H1 (cell line): ENCODE results near the gene ADH1B. TPM values are rescaled to one million over a fixed set of nuclear protein-coding genes. Genes with fewer than 3 reads are reported as not detected.

Source experiments
- CHD1 ChIP-seq: IDR thresholded peaks from 2 replicates; pipeline ENCODE4 v1.6.1; 2012; ENCODE audit warnings: low read depth, low read length, improper control_type of control experiment
- CHD7 ChIP-seq: fragments of 300-600 bp; sonication (generic); IDR thresholded peaks from 2 replicates; pipeline ENCODE4 v1.7.1; 2012; ENCODE audit warnings: low read length, moderate library complexity, mild to moderate bottlenecking, inconsistent platforms; ENCODE audit not compliant: insufficient replicate concordance
- CTCF ChIP-seq, 3 experiments: IDR thresholded peaks; 1 replicate in 2 of 3; 2 replicates in 1 of 3; pipeline versions ENCODE4 v1.5.1 to v1.6.1; 2011; ENCODE audit warnings: low read length in 3 of 3, mild to moderate bottlenecking in 3 of 3, inconsistent platforms in 2 of 3, low read depth in 1 of 3, moderate library complexity in 1 of 3; ENCODE audit not compliant: insufficient read depth in 1 of 3; ENCODE audit errors: control extremely low read depth in 1 of 3
- EZH2 ChIP-seq: fragments of 200-600 bp; sonication (generic); IDR thresholded peaks from 2 replicates; pipeline ENCODE4 v1.7.1; 2012; ENCODE audit warnings: low read depth, mild to moderate bottlenecking, moderate library complexity, low read length, inconsistent platforms; ENCODE audit not compliant: severe bottlenecking
- SIN3A ChIP-seq, 2 experiments: IDR thresholded peaks in 1 of 2; conservative IDR thresholded peaks in 1 of 2; 2 replicates each; pipeline ENCODE4 v1.6.1; 2011 to 2012; ENCODE audit warnings: low read length in 2 of 2, improper control_type of control experiment in 1 of 2, low read depth in 1 of 2, mild to moderate bottlenecking in 1 of 2
- SIRT6 ChIP-seq: IDR thresholded peaks from one replicate; pipeline ENCODE4 v1.7.1; 2012; ENCODE audit warnings: low read length, inconsistent platforms
- USF2 ChIP-seq: IDR thresholded peaks from 2 replicates; pipeline ENCODE4 v1.6.1; 2011; ENCODE audit warnings: low read length, improper control_type of control experiment
- YY1 ChIP-seq: IDR thresholded peaks from 2 replicates; pipeline ENCODE4 v1.6.1; 2011; ENCODE audit warnings: low read depth, mild to moderate bottlenecking, low read length
- polyA plus RNA-seq, 7 experiments: library from polyadenylated mRNA; depleted of rRNA in 3 of 7; stranded (reverse) in 5 of 7; unstranded in 2 of 7; fragments of >200 nt in 5 of 7; fragments of 200-250 nt in 2 of 7; gene quantifications; 1 replicate in 5 of 7; 2 replicates in 1 of 7; 4 replicates in 1 of 7; pipeline versions ENCODE4 v1.2.1 to v1.2.3, GENCODE V29; 2011 to 2013; ENCODE audit warnings: missing spikeins in 2 of 7, mixed read lengths in 2 of 7
- total RNA-seq: library from RNA; stranded (reverse); fragmentation: NEBNext Ultra II Directional; extraction: Animal tissue kit (Norgen Biotek cat#: 25700); gene quantifications from 2 replicates; pipeline ENCODE4 v1.2.1, GENCODE V29; 2021

ADH1B gene
- total and polyA plus RNA-seq, 2 of the 8 experiments (the other 6 are each of a cell fraction or from before 2014, with no cell fraction given), result not detected

GRCh38 chr4:99324361-99324760, 3.2 kb upstream of the ADH1B start (continued):
- TF ChIP-seq CHD7, result no peak
- no peak for TF ChIP-seq EZH2
- no peak for TF ChIP-seq SIRT6
- no peak for TF ChIP-seq USF2
- no peak for TF ChIP-seq YY1
- TF ChIP-seq CTCF (IDR thresholded peaks at IDR 0.05; ENCODE audit: control extremely low read depth in 1 of 3, insufficient read depth in 1 of 3, low read depth in 1 of 3, low read length in 3 of 3), result no peak
- TF ChIP-seq SIN3A (conservative IDR thresholded peaks at IDR 0.05 in 1 of 2, IDR thresholded peaks at IDR 0.05 in 1 of 2; ENCODE audit: low read depth in 1 of 2, low read length in 2 of 2), result no peak
- TF ChIP-seq CHD1, result no peak
